Testis (tissue), 2 donors: Measurements from ENCODE around the gene MTARC2.

Source experiments
- POLR2A ChIP-seq: fragments of 450-650 bp; IDR thresholded peaks from one replicate; pipeline ENCODE4 v1.6.1; 2017; ENCODE audit warnings: antibody characterized with exemption, mild to moderate bottlenecking, moderate library complexity
- TF ChIP-seq, protein P1 (sequence below), 3 experiments: fragments of 450-650 bp in 2 of 3; fragments of 200-600 bp in 1 of 3; sonication (generic) in 1 of 3; IDR thresholded peaks; one replicate each; pipeline ENCODE4 v1.5.1; 2016 to 2019; ENCODE audit warnings: antibody characterized with exemption in 3 of 3, mild to moderate bottlenecking in 2 of 3, moderate library complexity in 1 of 3

DNA sequence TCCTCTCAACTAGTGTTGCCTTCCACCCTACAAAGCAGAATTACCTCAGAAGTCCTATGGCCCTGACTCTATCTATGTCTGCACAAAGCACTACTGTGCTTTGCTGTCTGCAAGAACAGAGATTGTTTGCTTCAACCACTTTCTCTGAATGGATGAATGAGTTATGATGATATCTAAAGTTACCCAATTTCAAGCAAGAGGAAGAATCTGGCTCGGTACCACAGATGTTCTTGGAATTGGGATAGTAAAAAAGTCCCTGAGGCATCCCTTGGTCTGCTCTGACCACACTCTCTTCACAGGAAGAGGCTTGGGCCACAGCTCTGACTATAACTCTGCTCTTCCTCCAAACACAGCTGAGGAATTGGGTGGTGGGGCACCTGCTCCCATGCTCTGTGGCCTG lies 69.8 kb downstream of the MTARC2 start:
- TF ChIP-seq, protein P1, sequence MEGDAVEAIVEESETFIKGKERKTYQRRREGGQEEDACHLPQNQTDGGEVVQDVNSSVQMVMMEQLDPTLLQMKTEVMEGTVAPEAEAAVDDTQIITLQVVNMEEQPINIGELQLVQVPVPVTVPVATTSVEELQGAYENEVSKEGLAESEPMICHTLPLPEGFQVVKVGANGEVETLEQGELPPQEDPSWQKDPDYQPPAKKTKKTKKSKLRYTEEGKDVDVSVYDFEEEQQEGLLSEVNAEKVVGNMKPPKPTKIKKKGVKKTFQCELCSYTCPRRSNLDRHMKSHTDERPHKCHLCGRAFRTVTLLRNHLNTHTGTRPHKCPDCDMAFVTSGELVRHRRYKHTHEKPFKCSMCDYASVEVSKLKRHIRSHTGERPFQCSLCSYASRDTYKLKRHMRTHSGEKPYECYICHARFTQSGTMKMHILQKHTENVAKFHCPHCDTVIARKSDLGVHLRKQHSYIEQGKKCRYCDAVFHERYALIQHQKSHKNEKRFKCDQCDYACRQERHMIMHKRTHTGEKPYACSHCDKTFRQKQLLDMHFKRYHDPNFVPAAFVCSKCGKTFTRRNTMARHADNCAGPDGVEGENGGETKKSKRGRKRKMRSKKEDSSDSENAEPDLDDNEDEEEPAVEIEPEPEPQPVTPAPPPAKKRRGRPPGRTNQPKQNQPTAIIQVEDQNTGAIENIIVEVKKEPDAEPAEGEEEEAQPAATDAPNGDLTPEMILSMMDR (IDR thresholded peaks at IDR 0.05): no peak
- TF ChIP-seq POLR2A: no peak
